ENCODE results near the gene EEPD1. TPM values are rescaled to one million over a fixed set of nuclear protein-coding genes. Genes with fewer than 3 reads are reported as not detected.

Gene EEPD1
- total RNA-seq, 1 donor from 2014 or later = 9.8 TPM

- Histone ChIP-seq H3K27ac (peak overlapping the region; percentile 3), H3K36me3 (no peaks in the 10 kb centered on the region), H3K9me3 (no peaks in the 10 kb centered on the region), H3K4me1 (peaks cover 62% of the 10 kb centered on the region), H3K4me3 (no peak overlapping the region), H3K27me3 (no peaks in the 10 kb centered on the region)
- DNase-seq (ENCODE audit: extremely low spot score in 2 of 2) = no peak
- TF ChIP-seq POLR2AphosphoS5 (IDR thresholded peaks at IDR 0.05; ENCODE audit: insufficient read depth in 1 of 2, low read depth in 1 of 2) (no peak), POLR2A (IDR thresholded peaks at IDR 0.05) (no peak)
- TF ChIP-seq, protein P1, sequence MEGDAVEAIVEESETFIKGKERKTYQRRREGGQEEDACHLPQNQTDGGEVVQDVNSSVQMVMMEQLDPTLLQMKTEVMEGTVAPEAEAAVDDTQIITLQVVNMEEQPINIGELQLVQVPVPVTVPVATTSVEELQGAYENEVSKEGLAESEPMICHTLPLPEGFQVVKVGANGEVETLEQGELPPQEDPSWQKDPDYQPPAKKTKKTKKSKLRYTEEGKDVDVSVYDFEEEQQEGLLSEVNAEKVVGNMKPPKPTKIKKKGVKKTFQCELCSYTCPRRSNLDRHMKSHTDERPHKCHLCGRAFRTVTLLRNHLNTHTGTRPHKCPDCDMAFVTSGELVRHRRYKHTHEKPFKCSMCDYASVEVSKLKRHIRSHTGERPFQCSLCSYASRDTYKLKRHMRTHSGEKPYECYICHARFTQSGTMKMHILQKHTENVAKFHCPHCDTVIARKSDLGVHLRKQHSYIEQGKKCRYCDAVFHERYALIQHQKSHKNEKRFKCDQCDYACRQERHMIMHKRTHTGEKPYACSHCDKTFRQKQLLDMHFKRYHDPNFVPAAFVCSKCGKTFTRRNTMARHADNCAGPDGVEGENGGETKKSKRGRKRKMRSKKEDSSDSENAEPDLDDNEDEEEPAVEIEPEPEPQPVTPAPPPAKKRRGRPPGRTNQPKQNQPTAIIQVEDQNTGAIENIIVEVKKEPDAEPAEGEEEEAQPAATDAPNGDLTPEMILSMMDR (IDR thresholded peaks at IDR 0.05) = no peak
- intact Hi-C loops (cut with DNase I) = no loop called here
Measured at GRCh38 chr7:36264913-36265516, 112.0 kb downstream of the EEPD1 start.

GRCh38 chr7:36265680-36266079 lies 112.6 kb downstream of the EEPD1 start:
- TF ChIP-seq, protein P1 (IDR thresholded peaks at IDR 0.05) = no peak
- TF ChIP-seq POLR2A (IDR thresholded peaks at IDR 0.05) (no peak), POLR2AphosphoS5 (IDR thresholded peaks at IDR 0.05; ENCODE audit: insufficient read depth in 1 of 2, low read depth in 1 of 2) (no peak)
- Histone ChIP-seq H3K27ac (peak overlapping the region; percentile 3), H3K36me3 (no peaks in the 10 kb centered on the region), H3K27me3 (no peaks in the 10 kb centered on the region), H3K4me3 (no peak overlapping the region), H3K4me1 (peaks cover 56% of the 10 kb centered on the region), H3K9me3 (no peaks in the 10 kb centered on the region)
- intact Hi-C loops (cut with DNase I) = no loop called here
- no peak for DNase-seq (ENCODE audit: extremely low spot score in 2 of 2)

DNA sequence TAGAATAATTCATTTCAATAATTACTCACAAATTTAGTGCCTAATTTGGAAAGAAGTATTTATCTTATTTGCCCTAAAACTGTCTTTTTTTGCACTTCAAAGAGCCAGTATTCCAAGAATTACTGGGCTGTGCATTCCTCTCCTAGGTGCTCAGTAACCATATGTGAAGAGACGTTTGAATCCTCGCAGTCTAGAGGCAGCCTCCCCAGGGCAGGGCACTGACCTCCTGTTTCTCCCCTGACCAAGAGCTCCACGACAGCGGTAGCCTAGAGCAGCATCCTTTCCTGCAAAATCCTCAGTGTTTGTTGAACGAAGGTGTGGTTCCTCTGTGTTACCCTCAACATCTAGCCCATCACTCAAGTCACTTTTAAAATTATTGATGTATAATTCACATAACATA lies 113.1 kb downstream of the EEPD1 start:
- H3K27me3 ChIP-seq = no peaks in the 10 kb centered on the region
- H3K4me3 ChIP-seq = no peak overlapping the region
- no peak for DNase-seq (ENCODE audit: extremely low spot score in 2 of 2)
- H3K27ac ChIP-seq = no peak overlapping the region
- H3K36me3 ChIP-seq = no peaks in the 10 kb centered on the region
- intact Hi-C loops (cut with DNase I) = no loop called here
- no peak for TF ChIP-seq POLR2A (IDR thresholded peaks at IDR 0.05)
- TF ChIP-seq POLR2AphosphoS5 (IDR thresholded peaks at IDR 0.05; ENCODE audit: insufficient read depth in 1 of 2, low read depth in 1 of 2) = no peak
- TF ChIP-seq, protein P1 (IDR thresholded peaks at IDR 0.05) = no peak
- no peaks in the 10 kb centered on the region for H3K9me3 ChIP-seq
- peaks cover 51% of the 10 kb centered on the region for H3K4me1 ChIP-seq

GRCh38 chr7:36266683-36267082 lies 113.6 kb downstream of the EEPD1 start:
- no peak overlapping the region for H3K4me3 ChIP-seq
- no peak for DNase-seq (ENCODE audit: extremely low spot score in 2 of 2)
- H3K9me3 ChIP-seq = no peaks in the 10 kb centered on the region
- H3K27ac ChIP-seq = no peak overlapping the region
- H3K4me1 ChIP-seq = peaks cover 46% of the 10 kb centered on the region
- TF ChIP-seq, protein P1 (IDR thresholded peaks at IDR 0.05) = no peak
- TF ChIP-seq POLR2AphosphoS5 (IDR thresholded peaks at IDR 0.05; ENCODE audit: insufficient read depth in 1 of 2, low read depth in 1 of 2) (no peak), POLR2A (IDR thresholded peaks at IDR 0.05) (no peak)
- H3K27me3 ChIP-seq = no peaks in the 10 kb centered on the region
- intact Hi-C loops (cut with DNase I) = no loop called here
- H3K36me3 ChIP-seq = no peaks in the 10 kb centered on the region

GRCh38 chr7:36272211-36272566 lies 119.1 kb downstream of the EEPD1 start:
- TF ChIP-seq POLR2AphosphoS5 (IDR thresholded peaks at IDR 0.05; ENCODE audit: insufficient read depth in 1 of 2, low read depth in 1 of 2) (no peak), POLR2A (IDR thresholded peaks at IDR 0.05) (no peak)
- TF ChIP-seq, protein P1 (IDR thresholded peaks at IDR 0.05) = no peak
- Histone ChIP-seq H3K27me3 (no peaks in the 10 kb centered on the region), H3K9me3 (no peaks in the 10 kb centered on the region), H3K4me3 (no peak overlapping the region), H3K36me3 (no peaks in the 10 kb centered on the region), H3K27ac (no peak overlapping the region), H3K4me1 (peaks cover 10% of the 10 kb centered on the region)
- DNase-seq (ENCODE audit: extremely low spot score in 2 of 2) = peak; percentile 3 to 10
- intact Hi-C loops (cut with DNase I) = no loop called here
